Gastrocnemius medialis (tissue), 4 donors: Measurements from ENCODE around the gene PRELID3B. TPM values are rescaled to one million over a fixed set of nuclear protein-coding genes. Genes with fewer than 3 reads are reported as not detected.

Experiments
- ATAC-seq, 2 donors: fragments of 150-250 bp; one replicate each; pipeline ENCODE4 v1.9.1; 2016
- DNase-seq, 2 donors: peaks; one replicate each; pipeline ENCODE4 v3.0.0-alpha.2; 2019
- H3K27ac ChIP-seq, 4 donors: fragments of 200-600 bp; sonication (generic); 1 replicate in 1 of 4; 2 replicates in 3 of 4; pipeline ENCODE4 v1.5.1; 2016 to 2018; ENCODE audit warnings: mild to moderate bottlenecking in 2 of 4, moderate library complexity in 1 of 4
- H3K27me3 ChIP-seq, 3 donors: fragments of 200-600 bp; sonication (generic) in 2 of 3; 1 replicate in 1 of 3; 2 replicates in 2 of 3; pipeline versions ENCODE4 v1.5.1 to v1.6.0; 2016 to 2019; ENCODE audit warnings: mild to moderate bottlenecking in 1 of 3, moderate library complexity in 1 of 3
- H3K36me3 ChIP-seq, 2 donors: fragments of 200-600 bp; sonication (generic) in 1 of 2; one replicate each; pipeline ENCODE4 v1.5.1; 2017 to 2018
- H3K4me1 ChIP-seq, 2 donors: fragments of 200-600 bp; sonication (generic) in 1 of 2; one replicate each; pipeline ENCODE4 v1.5.1; 2016 to 2017; ENCODE audit warnings: mild to moderate bottlenecking in 2 of 2
- H3K4me3 ChIP-seq, 4 donors: fragments of 200-600 bp; sonication (generic) in 3 of 4; 1 replicate in 1 of 4; 2 replicates in 3 of 4; pipeline ENCODE4 v1.5.1; 2016 to 2019; ENCODE audit warnings: mild to moderate bottlenecking in 2 of 4
- H3K9me3 ChIP-seq, 3 donors: fragments of 200-600 bp; sonication (generic) in 2 of 3; 1 replicate in 1 of 3; 2 replicates in 2 of 3; pipeline ENCODE4 v1.5.1; 2016 to 2019
- CTCF ChIP-seq, 5 experiments: fragments of 450-650 bp in 3 of 5; fragments of 200-600 bp in 2 of 5; sonication (generic) in 2 of 5; IDR thresholded peaks in 4 of 5; conservative IDR thresholded peaks in 1 of 5; 1 replicate in 4 of 5; 2 replicates in 1 of 5; pipeline ENCODE4 v1.5.1; 2016 to 2019; ENCODE audit warnings: antibody characterized with exemption in 5 of 5, mild to moderate bottlenecking in 3 of 5, moderate library complexity in 3 of 5
- POLR2A ChIP-seq, 2 donors: fragments of 450-650 bp; IDR thresholded peaks; one replicate each; pipeline ENCODE4 v1.6.1; 2017; ENCODE audit warnings: antibody characterized with exemption in 2 of 2, mild to moderate bottlenecking in 2 of 2, moderate library complexity in 2 of 2
- in situ Hi-C, 4 donors: fragments of 200-750 bp; cut with MboI; loops; one replicate each; pipeline versions ENCODE4 v1.15.0 to v1.8.0; 2017; ENCODE audit warnings: low sequenced_read_pairs in 4 of 4
- intact Hi-C: fragments of 100-400 bp; cut with DNase I; formaldehyde crosslinking; loops from one replicate; pipeline ENCODE4 v1.15.1; 2023; ENCODE audit warnings: low total_unique reads
- total RNA-seq, 4 donors: library from RNA; depleted of rRNA; stranded (reverse); fragments of >200 nt; gene quantifications; one replicate each; pipeline versions ENCODE4 v1.1.0 to v1.2.3, GENCODE V29; 2016

PRELID3B gene
- total RNA-seq, 4 donors from 2014 or later: 31.6 to 41.3 (median 35.1) TPM

GRCh38 chr20:59004493-59004762 lies 38.2 kb downstream of the PRELID3B start:
- TF ChIP-seq CTCF (IDR thresholded peaks at IDR 0.05 in 4 of 5, conservative IDR thresholded peaks at IDR 0.05 in 1 of 5) (no peak), POLR2A (IDR thresholded peaks at IDR 0.05) (no peak)
- no peaks in the 10 kb centered on the region for H3K9me3 ChIP-seq
- H3K27me3 ChIP-seq: no peaks in the 10 kb centered on the region
- peak overlapping the region in 1 of 4 donors; percentile 75 for H3K4me3 ChIP-seq
- DNase-seq (peak in 1 of 2 donors; percentile 44), ATAC-seq (no peak)
- intact Hi-C loops: no loop called here
- H3K4me1 ChIP-seq: peaks cover 16 to 27% of the 10 kb centered on the region in 2 donors
- peaks cover 0 to 15% of the 10 kb centered on the region in 2 donors for H3K36me3 ChIP-seq
- H3K27ac ChIP-seq: peak overlapping the region; percentile 29 to 82 (median 78)
- in situ Hi-C loops: no loop called here

- H3K27me3 ChIP-seq: no peaks in the 10 kb centered on the region
- intact Hi-C loops: no loop called here
- H3K9me3 ChIP-seq: no peaks in the 10 kb centered on the region
- in situ Hi-C loops: no loop called here
- DNase-seq (no peak), ATAC-seq (no peak)
- H3K4me3 ChIP-seq: no peak overlapping the region
- TF ChIP-seq POLR2A (IDR thresholded peaks at IDR 0.05) (no peak), CTCF (IDR thresholded peaks at IDR 0.05 in 4 of 5, conservative IDR thresholded peaks at IDR 0.05 in 1 of 5) (no peak)
- H3K27ac ChIP-seq: peak overlapping the region; percentile 29 to 82 (median 78)
- H3K4me1 ChIP-seq: peaks cover 16 to 27% of the 10 kb centered on the region in 2 donors
- peaks cover 0 to 16% of the 10 kb centered on the region in 2 donors for H3K36me3 ChIP-seq
Observed at GRCh38 chr20:59003836-59004492, 38.6 kb downstream of the PRELID3B start.

- Histone ChIP-seq H3K27me3 (no peaks in the 10 kb centered on the region), H3K36me3 (peaks cover 0 to 23% of the 10 kb centered on the region in 2 donors), H3K4me3 (no peak overlapping the region), H3K9me3 (no peaks in the 10 kb centered on the region), H3K27ac (peak overlapping the region in 1 of 4 donors; percentile 27), H3K4me1 (peaks cover 16 to 27% of the 10 kb centered on the region in 2 donors)
- DNase-seq (no peak), ATAC-seq (no peak)
- in situ Hi-C loops (no loop called here), intact Hi-C loops (no loop called here)
- TF ChIP-seq POLR2A (IDR thresholded peaks at IDR 0.05): no peak
- no peak for TF ChIP-seq CTCF (IDR thresholded peaks at IDR 0.05 in 4 of 5, conservative IDR thresholded peaks at IDR 0.05 in 1 of 5)
Observed at GRCh38 chr20:59002874-59003399, 39.6 kb downstream of the PRELID3B start.

GRCh38 chr20:59002388-59002787 lies 40.2 kb downstream of the PRELID3B start:
- Histone ChIP-seq H3K4me3 (no peak overlapping the region), H3K27ac (no peak overlapping the region), H3K9me3 (no peaks in the 10 kb centered on the region), H3K36me3 (peaks cover 0 to 28% of the 10 kb centered on the region in 2 donors), H3K4me1 (peaks cover 16 to 23% of the 10 kb centered on the region in 2 donors), H3K27me3 (no peaks in the 10 kb centered on the region)
- intact Hi-C loops: no loop called here
- ATAC-seq: no peak
- DNase-seq: no peak
- TF ChIP-seq POLR2A (IDR thresholded peaks at IDR 0.05) (no peak), CTCF (IDR thresholded peaks at IDR 0.05 in 4 of 5, conservative IDR thresholded peaks at IDR 0.05 in 1 of 5) (no peak)
- in situ Hi-C loops: no loop called here
